Renal cortex interstitium (tissue), 11 donors: ENCODE data around the gene TRIM8. TPM values are rescaled to one million over a fixed set of nuclear protein-coding genes. Genes with fewer than 3 reads are reported as not detected.
A peak's percentile ranks its signal among the peaks of the same experiment; 100 is the strongest.
"Not testable (repeated sequence)": the region's sequence is repeated elsewhere in the genome, so short reads cannot be mapped to it uniquely, and the experiment has no call there.

Experiments
- DNase-seq, 11 donors: peaks; one replicate each; pipeline ENCODE4 v3.0.0-alpha.2; 2013; ENCODE audit warnings: low read depth in 9 of 11, low spot score in 4 of 11; ENCODE audit errors: extremely low read depth in 1 of 11
- polyA plus RNA-seq, 3 donors: library from polyadenylated mRNA; unstranded; fragments of 120-200 nt; gene quantifications; one replicate each; pipeline ENCODE4 v1.2.1, GENCODE V29; 2013; ENCODE audit not compliant: insufficient read length in 3 of 3

Gene TRIM8
- polyA plus RNA-seq, 3 donors: 124 to 132 (median 127) TPM

GRCh38 chr10:102656026-102656425 lies 11.7 kb downstream of the TRIM8 start:
- DNase-seq: no peak

GRCh38 chr10:102656791-102657371 lies 12.6 kb downstream of the TRIM8 start:
- no peak for DNase-seq

DNA sequence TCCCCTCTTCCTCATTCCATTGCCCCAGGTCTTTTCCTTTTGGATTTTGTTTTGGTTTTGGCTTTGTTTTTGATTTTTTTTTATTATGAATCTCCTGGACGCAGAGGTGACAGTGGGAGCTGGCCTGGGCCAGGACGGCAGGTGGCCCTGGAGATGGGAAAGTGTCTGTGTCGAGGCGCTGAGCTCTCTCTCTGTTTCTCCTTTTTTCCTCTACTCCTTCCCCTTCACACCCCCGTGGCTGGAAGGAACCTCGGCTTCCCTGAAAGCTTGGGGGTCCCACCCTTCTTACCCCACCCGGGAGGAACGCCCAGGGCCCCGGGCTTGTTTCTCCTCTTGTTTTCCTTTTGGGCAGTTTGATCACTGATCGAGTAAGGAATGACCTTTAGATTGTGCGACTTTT lies 13.2 kb downstream of the TRIM8 start:
- DNase-seq: no peak

DNA sequence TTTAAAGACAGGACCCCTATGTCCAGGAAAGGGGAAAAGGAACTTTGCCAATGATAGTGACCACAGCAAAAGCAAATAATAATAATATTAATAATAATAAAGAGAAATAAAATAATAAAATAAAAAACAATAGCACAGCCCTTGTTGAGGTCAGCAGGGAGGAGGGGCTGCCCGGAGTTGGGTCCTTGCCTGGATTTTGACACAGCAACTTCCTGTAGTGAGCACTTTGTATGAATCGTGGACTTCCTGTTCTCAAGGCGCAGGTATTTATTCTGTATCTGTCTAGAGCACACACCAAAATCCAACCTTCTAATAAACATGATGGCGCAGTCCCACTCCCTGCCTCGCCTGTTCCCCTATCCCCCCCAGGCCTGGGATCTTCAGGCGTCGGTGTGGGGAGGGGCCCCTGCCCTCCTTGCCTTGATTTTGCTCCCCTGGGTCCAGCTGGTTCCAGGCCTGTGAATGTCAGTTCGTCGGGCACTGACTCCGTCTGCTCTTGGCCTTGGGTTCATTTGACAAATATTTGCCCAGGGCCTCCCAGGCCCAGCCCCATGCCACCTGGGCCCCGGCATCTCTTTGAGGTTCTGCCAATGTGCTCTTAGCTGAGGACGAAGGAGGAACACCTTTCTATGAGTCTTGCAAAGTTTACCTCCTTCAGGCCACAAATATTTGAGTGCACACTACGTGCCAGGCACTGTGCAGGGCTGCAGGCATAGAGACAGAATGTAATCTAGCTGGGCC lies 13.9 kb downstream of the TRIM8 start:
- DNase-seq: no peak

- DNase-seq: no peak
Measured at GRCh38 chr10:102658802-102659201, 14.5 kb downstream of the TRIM8 start.

GRCh38 chr10:102660888-102661657 lies 16.8 kb downstream of the TRIM8 start:
- no peak for DNase-seq

GRCh38 chr10:102661658-102662028 lies 17.4 kb downstream of the TRIM8 start:
- no peak for DNase-seq

DNA sequence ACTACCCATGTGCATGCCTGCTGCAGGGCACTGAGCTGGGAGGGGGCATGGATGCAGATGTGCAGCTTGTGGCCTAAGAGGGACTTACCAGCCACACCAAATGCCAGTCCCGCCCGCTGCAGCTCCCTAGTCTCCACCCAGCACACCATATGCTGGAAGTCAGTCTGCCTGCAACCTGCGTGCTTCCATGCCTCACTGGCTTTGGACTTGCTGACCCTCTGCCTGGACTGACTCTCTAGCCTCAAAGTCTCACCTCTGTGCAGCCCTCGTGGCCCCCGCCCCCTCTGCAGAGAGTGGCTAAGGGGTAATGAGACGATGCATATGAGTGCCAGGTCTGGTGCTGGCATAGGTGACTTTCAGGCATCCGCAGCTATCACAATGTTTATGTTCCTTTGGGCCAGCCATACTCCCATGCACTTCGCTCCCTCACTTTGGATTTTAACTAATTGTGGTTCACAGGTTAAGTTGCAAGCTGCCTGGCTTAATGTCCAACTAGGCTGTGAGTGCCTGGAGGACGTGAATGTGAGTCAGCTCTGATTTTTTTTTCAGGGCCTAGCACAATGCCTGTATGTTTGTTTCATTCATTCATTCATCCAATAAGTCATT lies 21.7 kb downstream of the TRIM8 start:
- DNase-seq: no peak

DNA sequence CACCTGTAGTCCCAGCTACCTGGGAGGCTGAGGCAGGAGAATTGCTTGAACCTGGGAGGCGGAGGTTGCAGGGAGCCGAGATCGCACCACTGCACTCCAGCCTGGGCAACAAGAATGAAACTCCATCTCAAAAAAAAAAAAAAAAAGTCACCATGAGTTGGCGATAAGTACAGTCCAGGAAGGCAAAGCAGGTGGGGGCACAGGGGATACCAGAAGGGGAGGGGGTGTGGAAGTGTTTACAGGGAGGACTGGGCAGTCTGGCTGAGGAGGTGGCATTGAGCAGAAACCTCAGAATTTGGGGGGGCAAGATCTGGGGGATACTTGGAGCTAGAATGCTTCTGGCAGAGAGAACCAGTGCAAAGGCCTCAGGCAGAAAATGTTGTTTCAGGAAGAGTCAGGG lies 23.1 kb downstream of the TRIM8 start:
- not testable (repeated sequence) for DNase-seq

DNA sequence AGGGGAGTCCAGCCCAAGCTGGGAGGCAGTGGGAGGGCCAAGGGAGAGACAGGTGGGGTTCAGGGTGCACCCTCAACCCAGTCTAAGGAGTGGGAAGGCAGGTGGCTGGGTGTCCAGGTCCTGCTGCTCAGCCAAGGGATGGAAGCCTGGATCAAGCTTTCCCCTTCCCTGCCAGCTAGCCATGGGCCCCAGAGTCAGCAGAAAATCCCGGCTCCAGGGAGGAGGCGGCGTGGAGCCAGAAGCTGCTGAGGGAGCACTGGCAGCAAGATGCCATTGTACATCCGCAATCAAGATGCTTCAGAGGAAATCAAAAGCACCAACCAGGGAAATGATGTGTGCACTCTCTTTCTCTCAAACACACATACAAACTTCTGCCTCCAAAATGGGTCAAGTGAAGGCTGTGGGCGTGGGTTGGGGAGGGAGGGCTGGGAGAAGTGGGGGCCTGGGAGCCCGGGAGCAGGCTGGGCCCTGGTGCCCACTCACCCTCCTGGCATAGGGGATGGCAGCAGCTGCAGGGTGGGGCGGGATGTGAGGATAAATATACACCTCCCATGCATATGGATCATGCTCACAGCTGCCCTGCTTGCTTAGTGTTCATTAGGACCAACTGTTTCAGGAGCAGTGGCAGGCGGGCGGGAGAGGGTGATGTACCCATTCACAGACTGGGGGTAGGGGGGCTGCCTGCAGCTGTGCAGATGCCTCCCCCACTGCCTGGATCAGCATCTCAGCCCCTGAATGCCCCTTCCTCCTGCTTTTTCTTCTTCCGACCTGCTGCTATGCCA lies 24.2 kb downstream of the TRIM8 start:
- DNase-seq: no peak

DNA sequence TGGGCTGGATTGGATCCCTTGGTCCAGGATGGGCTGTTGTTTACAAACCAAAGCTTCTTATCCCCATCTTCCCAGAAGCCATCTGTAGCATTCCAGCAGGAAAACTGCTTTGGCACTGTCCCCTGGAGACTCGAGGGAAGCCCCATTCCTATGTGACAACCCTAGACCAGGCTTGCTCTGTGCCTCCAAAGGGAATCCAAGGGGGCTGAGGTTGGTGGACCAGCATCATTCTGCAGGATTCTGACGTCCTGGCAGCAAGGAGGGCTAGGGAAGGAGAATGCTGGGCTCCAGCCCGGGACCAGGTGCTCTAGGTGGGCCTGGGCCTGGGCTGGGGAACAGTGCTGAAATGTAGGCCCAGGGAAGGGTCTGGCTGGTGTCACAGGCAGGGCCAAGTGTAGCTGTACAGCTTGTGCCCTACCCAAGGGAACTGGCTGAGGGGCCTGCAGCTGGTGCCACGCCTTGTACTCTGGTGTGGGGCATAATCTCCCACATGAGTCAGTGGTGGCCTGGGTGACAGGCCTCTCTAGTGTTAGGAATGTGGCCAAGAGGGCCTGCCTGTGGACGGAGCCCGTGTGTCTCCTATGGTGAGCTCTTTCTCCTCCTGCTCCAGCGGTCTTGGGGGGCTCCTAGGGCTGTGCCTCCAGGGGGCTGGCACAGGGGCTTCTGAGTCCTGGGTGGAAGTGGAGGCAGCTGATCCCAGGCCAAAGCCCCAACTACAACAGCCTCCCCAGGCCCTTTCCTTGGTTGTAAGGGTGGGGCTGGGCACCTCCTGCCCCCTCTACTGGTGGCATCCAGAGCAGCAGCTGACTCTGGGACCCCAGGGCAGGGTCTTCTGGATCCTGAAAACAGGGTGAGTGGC lies 25.2 kb downstream of the TRIM8 start:
- DNase-seq: no peak

DNA sequence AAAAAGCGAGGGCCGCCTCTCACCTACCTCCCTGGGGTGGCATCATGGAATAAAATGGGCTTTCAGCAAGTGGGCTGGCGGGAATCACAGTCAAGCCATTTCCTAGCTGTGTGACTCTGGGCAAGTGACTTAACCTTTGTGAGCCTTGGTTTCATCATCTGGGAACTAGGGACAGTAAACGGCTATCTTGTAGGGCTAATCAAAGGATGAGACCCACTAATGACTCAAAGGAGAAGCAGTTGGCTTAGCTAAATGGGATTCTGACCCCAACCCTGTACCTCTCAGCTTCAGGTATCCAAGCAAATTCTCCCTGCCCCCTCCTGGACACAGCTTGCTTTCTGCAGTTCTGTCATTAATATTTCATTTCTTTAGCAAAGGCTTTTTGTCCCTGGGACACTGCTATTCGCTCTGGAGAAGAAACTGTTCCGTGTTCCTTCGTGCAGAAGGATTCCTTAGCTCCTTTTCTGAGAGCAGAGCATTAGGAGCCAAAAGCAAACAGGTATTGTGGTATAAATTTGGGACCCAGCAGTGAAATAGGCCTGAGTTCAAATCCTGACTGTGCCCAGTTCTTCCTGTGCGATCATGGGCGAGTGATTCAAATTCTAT lies 25.9 kb downstream of the TRIM8 start:
- DNase-seq: no peak

- peak in 1 of 11 donors; percentile 47 for DNase-seq
Measured at GRCh38 chr10:102670871-102671434, 26.7 kb downstream of the TRIM8 start.

DNA sequence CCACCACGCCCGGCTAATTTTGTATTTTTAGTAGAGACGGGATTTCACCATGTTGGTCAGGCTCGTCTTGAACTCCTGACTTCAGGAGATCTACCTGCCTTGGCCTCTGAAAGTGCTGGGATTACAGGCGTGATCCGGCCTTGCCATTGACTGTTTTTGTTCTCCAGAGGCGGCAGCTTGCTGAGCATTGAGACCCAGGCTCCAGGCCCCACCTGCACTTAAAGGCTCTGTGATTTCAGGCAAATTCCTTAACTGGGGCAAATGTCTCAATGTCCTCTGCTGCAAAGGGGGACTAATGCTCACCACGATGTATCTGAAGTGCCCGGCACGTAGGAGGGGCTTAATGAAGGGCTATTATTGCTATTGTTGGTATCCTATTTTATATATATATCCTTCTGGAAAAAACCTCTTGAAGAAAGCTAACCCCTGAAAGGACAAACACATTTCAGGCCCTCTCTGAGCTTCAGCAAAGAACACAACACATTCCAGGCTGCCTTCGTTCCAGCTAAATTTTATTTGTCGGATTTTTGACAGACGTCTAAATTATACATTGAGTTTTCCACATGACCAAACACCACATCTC lies 29.0 kb downstream of the TRIM8 start:
- DNase-seq: no peak

GRCh38 chr10:102673819-102674511 lies 29.7 kb downstream of the TRIM8 start:
- peak in 3 of 11 donors; percentile 68 to 80 (median 71) for DNase-seq

- DNase-seq: no peak
Measured at GRCh38 chr10:102674566-102674965, 30.3 kb downstream of the TRIM8 start.
